Trophoblast cell (in vitro differentiated cells and primary cell): ENCODE results near the gene CDYL.

Source experiments
- DNase-seq, 2 donors: peaks; one replicate each; pipeline ENCODE4 v3.0.0-alpha.2; 2016
- H2AFZ ChIP-seq: 2 replicates; pipeline ENCODE4 v1.6.1; 2013; ENCODE audit warnings: low read length, moderate library complexity, mild to moderate bottlenecking; ENCODE audit not compliant: insufficient read depth, poor library complexity
- H2AK5ac ChIP-seq: 2 replicates; pipeline ENCODE4 v1.6.1; 2013; ENCODE audit warnings: mild to moderate bottlenecking, low read length
- H2BK120ac ChIP-seq: 2 replicates; pipeline ENCODE4 v1.6.1; 2013; ENCODE audit warnings: low read length, mild to moderate bottlenecking, moderate library complexity; ENCODE audit not compliant: insufficient read depth, poor library complexity
- H2BK12ac ChIP-seq: 2 replicates; pipeline ENCODE4 v1.6.1; 2013; ENCODE audit warnings: mild to moderate bottlenecking, low read length, moderate library complexity
- H2BK5ac ChIP-seq: 2 replicates; pipeline ENCODE4 v1.6.1; 2013; ENCODE audit warnings: low read length, low read depth, moderate library complexity, mild to moderate bottlenecking; ENCODE audit not compliant: poor library complexity
- H3K14ac ChIP-seq: 2 replicates; pipeline ENCODE4 v1.6.1; 2013; ENCODE audit warnings: mild to moderate bottlenecking, low read length
- H3K18ac ChIP-seq: 2 replicates; pipeline ENCODE4 v1.6.1; 2013; ENCODE audit warnings: mild to moderate bottlenecking, low read length
- H3K23ac ChIP-seq: 2 replicates; pipeline ENCODE4 v1.6.1; 2013; ENCODE audit warnings: low read length
- H3K27ac ChIP-seq: 2 replicates; pipeline ENCODE4 v1.5.1; 2013; ENCODE audit warnings: low read depth, mild to moderate bottlenecking, inconsistent platforms, low read length, moderate library complexity
- H3K27me3 ChIP-seq: 2 replicates; pipeline ENCODE4 v1.6.1; 2013; ENCODE audit warnings: inconsistent platforms, mild to moderate bottlenecking, low read length, moderate library complexity; ENCODE audit not compliant: insufficient read depth
- H3K36me3 ChIP-seq, 2 experiments: 1 replicate in 1 of 2; 2 replicates in 1 of 2; pipeline ENCODE4 v1.6.1; 2013; ENCODE audit warnings: low read length in 2 of 2, mild to moderate bottlenecking in 2 of 2, moderate library complexity in 1 of 2; ENCODE audit not compliant: insufficient read depth in 2 of 2, control insufficient read depth in 1 of 2
- H3K4ac ChIP-seq: 2 replicates; pipeline ENCODE4 v1.6.1; 2013; ENCODE audit warnings: low read depth, mild to moderate bottlenecking, low read length, moderate library complexity
- H3K4me1 ChIP-seq, 2 experiments: 1 replicate in 1 of 2; 2 replicates in 1 of 2; pipeline ENCODE4 v1.6.1; 2013; ENCODE audit warnings: low read length in 2 of 2, mild to moderate bottlenecking in 2 of 2, moderate library complexity in 1 of 2; ENCODE audit not compliant: insufficient read depth in 2 of 2, control insufficient read depth in 1 of 2
- H3K4me2 ChIP-seq: 2 replicates; pipeline ENCODE4 v1.6.1; 2013; ENCODE audit warnings: inconsistent platforms, mild to moderate bottlenecking, low read length, moderate library complexity
- H3K4me3 ChIP-seq: 2 replicates; pipeline ENCODE4 v1.5.1; 2013; ENCODE audit warnings: mild to moderate bottlenecking, low read depth, low read length, inconsistent platforms
- H3K79me1 ChIP-seq: one replicate; pipeline ENCODE4 v1.6.1; 2013; ENCODE audit warnings: low read length
- H3K79me2 ChIP-seq: 2 replicates; pipeline ENCODE4 v1.6.1; 2013; ENCODE audit warnings: low read length, mild to moderate bottlenecking; ENCODE audit not compliant: control insufficient read depth, insufficient read depth, poor library complexity
- H3K9ac ChIP-seq: 2 replicates; pipeline ENCODE4 v1.6.1; 2013; ENCODE audit warnings: mild to moderate bottlenecking, low read length
- H3K9me3 ChIP-seq: 2 replicates; pipeline ENCODE4 v1.6.1; 2013; ENCODE audit warnings: low read depth, mild to moderate bottlenecking, control low read depth, inconsistent platforms, low read length; ENCODE audit not compliant: insufficient read depth
- H4K12ac ChIP-seq: 2 replicates; pipeline ENCODE4 v1.6.1; 2013; ENCODE audit warnings: low read depth, mild to moderate bottlenecking, low read length, moderate library complexity
- H4K8ac ChIP-seq: 2 replicates; pipeline ENCODE4 v1.6.1; 2013; ENCODE audit warnings: low read depth, mild to moderate bottlenecking, low read length, moderate library complexity
- H4K91ac ChIP-seq: one replicate; pipeline ENCODE4 v1.6.1; 2013; ENCODE audit warnings: low read depth, mild to moderate bottlenecking, low read length, moderate library complexity
- WGBS: extraction: QIAGEN DNeasy Blood & Tissue Kit; methylation state at CpG from one replicate; pipeline ENCODE4 v1.1.7; 2013; ENCODE audit warnings: missing lambda C conversion rate; ENCODE audit not compliant: insufficient read length, insufficient coverage; ENCODE audit errors: extremely low coverage; 5-methylcytosine and 5-hydroxymethylcytosine counted together

Gene CDYL

GRCh38 chr6:4780360-4780812 is 4.2 kb downstream of the CDYL start:
- H3K4me1 ChIP-seq = peaks cover 4 to 7% of the 10 kb centered on the region in 2 experiments
- H3K79me1 ChIP-seq = peaks cover 8% of the 10 kb centered on the region
- no peak overlapping the region for H4K91ac ChIP-seq
- no peak overlapping the region for H2BK5ac ChIP-seq
- H4K8ac ChIP-seq = no peak overlapping the region
- H2BK120ac ChIP-seq = no peak overlapping the region
- H3K36me3 ChIP-seq = peaks cover 0 to 2% of the 10 kb centered on the region in 2 experiments
- H3K27me3 ChIP-seq = no peaks in the 10 kb centered on the region
- no peak overlapping the region for H2BK12ac ChIP-seq
- no peaks in the 10 kb centered on the region for H3K9me3 ChIP-seq
- no peak overlapping the region for H2AK5ac ChIP-seq
- no CpG with 5 or more reads among the region's 11 CpGs for WGBS
- H4K12ac ChIP-seq = no peak overlapping the region
- H3K27ac ChIP-seq = no peak overlapping the region
- H3K4ac ChIP-seq = no peak overlapping the region
- H2AFZ ChIP-seq = no peak overlapping the region
- H3K9ac ChIP-seq = no peak overlapping the region
- peak; percentile 54 for DNase-seq
- no peak overlapping the region for H3K18ac ChIP-seq
- no peak overlapping the region for H3K4me2 ChIP-seq
- peaks cover 18% of the 10 kb centered on the region for H3K79me2 ChIP-seq
- no peak overlapping the region for H3K23ac ChIP-seq
- H3K4me3 ChIP-seq = no peak overlapping the region
- no peak overlapping the region for H3K14ac ChIP-seq

- Histone ChIP-seq H2AK5ac (no peak overlapping the region), H2BK5ac (no peak overlapping the region), H3K23ac (no peak overlapping the region), H3K79me2 (peaks cover 18% of the 10 kb centered on the region), H4K12ac (no peak overlapping the region), H2BK120ac (no peak overlapping the region), H4K8ac (no peak overlapping the region), H3K79me1 (peaks cover 4% of the 10 kb centered on the region), H3K4ac (peak overlapping the region; percentile 83), H3K14ac (no peak overlapping the region), H3K4me1 (peaks cover 8% of the 10 kb centered on the region in 2 experiments), H2BK12ac (no peak overlapping the region), H3K9ac (no peak overlapping the region), H2AFZ (no peak overlapping the region), H3K18ac (no peak overlapping the region), H3K36me3 (peaks cover 0 to 2% of the 10 kb centered on the region in 2 experiments), H3K27me3 (no peaks in the 10 kb centered on the region), H3K9me3 (no peaks in the 10 kb centered on the region), H3K4me3 (no peak overlapping the region), H3K27ac (peak overlapping the region; percentile 26), H4K91ac (no peak overlapping the region), H3K4me2 (no peak overlapping the region)
- no CpG with 5 or more reads among the region's 4 CpGs for WGBS
- peak in 1 of 2 donors; percentile 62 for DNase-seq
Measured at GRCh38 chr6:4781426-4781825, 5.2 kb downstream of the CDYL start.

DNA sequence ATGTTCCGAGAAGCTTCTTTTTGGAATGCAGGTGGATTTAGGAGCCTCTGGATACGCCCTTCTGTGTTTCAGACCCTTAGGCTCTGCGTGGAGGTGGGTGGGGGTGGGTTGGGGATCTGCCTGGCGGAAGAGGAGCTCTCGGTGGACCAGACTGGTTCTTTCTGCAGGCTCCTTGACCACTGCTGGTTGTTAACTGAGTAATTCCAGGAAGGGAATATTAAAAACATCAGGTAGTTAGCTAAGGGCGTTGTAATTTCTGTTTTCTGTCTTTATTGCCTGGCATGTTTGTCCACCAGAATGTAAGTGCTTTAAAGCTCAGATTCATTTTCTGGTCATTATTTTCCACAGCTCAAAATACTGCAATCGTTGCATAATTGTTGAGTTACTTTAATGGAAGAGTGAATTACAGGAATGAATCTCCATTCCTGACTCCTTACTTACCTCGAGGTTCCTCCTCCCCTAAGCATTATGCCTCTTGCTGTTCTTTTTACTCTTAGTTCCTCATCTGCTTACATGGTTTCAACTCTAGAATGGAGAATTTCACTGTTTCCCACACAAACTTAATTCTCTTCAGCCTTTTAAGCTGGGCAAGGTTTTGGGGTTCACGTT is 5.9 kb downstream of the CDYL start:
- no peak overlapping the region for H3K27ac ChIP-seq
- H3K23ac ChIP-seq = no peak overlapping the region
- H3K18ac ChIP-seq = no peak overlapping the region
- H4K12ac ChIP-seq = no peak overlapping the region
- H3K9ac ChIP-seq = no peak overlapping the region
- H3K4me2 ChIP-seq = no peak overlapping the region
- H3K9me3 ChIP-seq = no peaks in the 10 kb centered on the region
- no peak overlapping the region for H2BK120ac ChIP-seq
- H3K4me1 ChIP-seq = peaks cover 12 to 15% of the 10 kb centered on the region in 2 experiments
- H3K27me3 ChIP-seq = no peaks in the 10 kb centered on the region
- no peak overlapping the region for H2BK12ac ChIP-seq
- H2AK5ac ChIP-seq = no peak overlapping the region
- H3K4me3 ChIP-seq = no peak overlapping the region
- WGBS = no CpG with 5 or more reads among the region's 9 CpGs
- peaks cover 0 to 3% of the 10 kb centered on the region in 2 experiments for H3K36me3 ChIP-seq
- no peak overlapping the region for H2AFZ ChIP-seq
- DNase-seq = peak in 1 of 2 donors; percentile 61
- no peak overlapping the region for H2BK5ac ChIP-seq
- no peak overlapping the region for H4K91ac ChIP-seq
- H3K4ac ChIP-seq = peak overlapping the region; percentile 83
- no peak overlapping the region for H4K8ac ChIP-seq
- no peak overlapping the region for H3K14ac ChIP-seq
- H3K79me1 ChIP-seq = peaks cover 2% of the 10 kb centered on the region
- H3K79me2 ChIP-seq = peaks cover 21% of the 10 kb centered on the region

GRCh38 chr6:4786996-4787395 is 10.8 kb downstream of the CDYL start:
- H2BK5ac ChIP-seq = no peak overlapping the region
- no peak for DNase-seq
- H3K14ac ChIP-seq = no peak overlapping the region
- no peaks in the 10 kb centered on the region for H3K27me3 ChIP-seq
- no peak overlapping the region for H3K18ac ChIP-seq
- H3K27ac ChIP-seq = no peak overlapping the region
- H2AK5ac ChIP-seq = no peak overlapping the region
- no peaks in the 10 kb centered on the region for H3K79me1 ChIP-seq
- no peak overlapping the region for H3K4me2 ChIP-seq
- H3K4ac ChIP-seq = peak overlapping the region; percentile 59
- no peak overlapping the region for H3K4me3 ChIP-seq
- peaks cover 0 to 3% of the 10 kb centered on the region in 2 experiments for H3K36me3 ChIP-seq
- no peak overlapping the region for H2BK12ac ChIP-seq
- peaks cover 32% of the 10 kb centered on the region for H3K79me2 ChIP-seq
- no peak overlapping the region for H2BK120ac ChIP-seq
- H4K8ac ChIP-seq = peak overlapping the region; percentile 39
- H2AFZ ChIP-seq = no peak overlapping the region
- no peak overlapping the region for H3K9ac ChIP-seq
- H3K23ac ChIP-seq = no peak overlapping the region
- peaks cover 25 to 27% of the 10 kb centered on the region in 2 experiments for H3K4me1 ChIP-seq
- no peak overlapping the region for H4K12ac ChIP-seq
- WGBS = no CpG with 5 or more reads among the region's 7 CpGs
- no peaks in the 10 kb centered on the region for H3K9me3 ChIP-seq
- H4K91ac ChIP-seq = no peak overlapping the region
